HT-29 (cell line): ENCODE data around the gene TTYH3. TPM values are rescaled to one million over a fixed set of nuclear protein-coding genes. Genes with fewer than 3 reads are reported as not detected.
A peak's percentile ranks its signal among the peaks of the same experiment; 100 is the strongest.
"Not testable (repeated sequence)": the region's sequence is repeated elsewhere in the genome, so short reads cannot be mapped to it uniquely, and the experiment has no call there.

Experiments
- DNase-seq: peaks from one replicate; pipeline ENCODE4 v3.0.0-alpha.2; 2015; ENCODE audit warnings: low spot score
- total RNA-seq: library from RNA; depleted of rRNA; stranded (reverse); fragments of >200 nt; shearing (Covaris generic); gene quantifications from 2 replicates; pipeline ENCODE4 v1.2.3, GENCODE V29; 2014

The TTYH3 gene
- total RNA-seq, 1 experiment from 2014 or later: 37.1 TPM

DNA sequence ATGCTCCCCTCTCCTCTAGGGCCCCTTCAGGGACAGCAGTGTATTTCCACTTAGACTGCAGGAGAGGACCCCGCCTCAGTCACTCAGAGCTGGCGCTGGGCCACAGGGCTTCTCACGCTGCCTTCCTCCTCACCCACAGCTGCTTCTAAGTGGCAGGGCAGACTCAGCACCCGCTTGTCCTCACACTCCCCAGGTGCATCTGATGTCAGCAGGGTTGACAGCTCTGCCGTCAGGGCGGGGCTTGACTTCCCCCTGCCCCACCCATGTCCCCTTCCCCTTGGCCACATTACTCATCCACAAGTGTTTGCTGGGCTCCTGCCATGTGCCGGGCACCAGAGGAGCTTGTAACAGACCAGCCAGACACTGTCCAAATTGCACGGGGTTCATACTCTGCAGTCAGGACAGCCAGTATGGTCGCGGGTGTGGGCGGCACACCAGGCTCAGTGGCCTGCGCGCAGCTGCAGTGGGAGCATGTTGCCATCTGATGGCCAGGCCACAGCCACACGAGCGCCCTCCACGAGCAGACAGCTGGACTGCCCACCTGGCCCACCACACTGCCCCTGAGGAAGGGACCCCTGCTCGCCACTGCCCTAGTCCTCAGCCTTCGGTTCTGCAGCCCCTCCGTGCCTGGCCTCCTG lies 29.3 kb upstream of the TTYH3 start:
- no peak for DNase-seq

- DNase-seq: no peak
Measured at GRCh38 chr7:2603044-2603965, 28.5 kb upstream of the TTYH3 start.

DNA sequence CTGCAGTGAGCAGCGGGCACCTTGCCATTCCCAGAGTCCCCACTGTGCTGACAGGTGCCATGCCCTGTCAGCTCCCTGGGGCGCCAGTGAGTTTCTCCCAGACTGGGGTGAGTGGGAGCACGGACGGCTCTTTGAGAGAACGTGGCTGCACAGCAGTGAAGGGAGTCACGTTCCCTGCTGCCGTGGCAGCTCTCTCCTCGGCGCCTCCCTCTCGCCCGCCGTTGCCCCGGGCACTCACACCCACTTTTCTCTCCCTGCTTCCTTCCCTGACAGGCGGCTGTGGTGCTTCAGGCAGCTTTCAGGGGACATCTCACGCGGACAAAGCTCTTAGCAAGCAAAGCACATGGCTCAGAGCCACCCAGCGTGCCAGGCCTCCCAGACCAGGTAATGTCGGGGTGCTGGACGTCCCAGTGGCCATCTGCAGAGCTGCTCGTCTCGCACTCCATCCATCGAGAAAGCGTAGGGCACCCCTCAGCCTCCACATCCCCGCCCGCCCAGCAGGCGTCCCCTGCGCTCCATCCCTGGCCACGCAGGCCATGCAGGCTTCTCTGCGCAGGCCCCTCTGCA lies 27.1 kb upstream of the TTYH3 start:
- DNase-seq: no peak

DNA sequence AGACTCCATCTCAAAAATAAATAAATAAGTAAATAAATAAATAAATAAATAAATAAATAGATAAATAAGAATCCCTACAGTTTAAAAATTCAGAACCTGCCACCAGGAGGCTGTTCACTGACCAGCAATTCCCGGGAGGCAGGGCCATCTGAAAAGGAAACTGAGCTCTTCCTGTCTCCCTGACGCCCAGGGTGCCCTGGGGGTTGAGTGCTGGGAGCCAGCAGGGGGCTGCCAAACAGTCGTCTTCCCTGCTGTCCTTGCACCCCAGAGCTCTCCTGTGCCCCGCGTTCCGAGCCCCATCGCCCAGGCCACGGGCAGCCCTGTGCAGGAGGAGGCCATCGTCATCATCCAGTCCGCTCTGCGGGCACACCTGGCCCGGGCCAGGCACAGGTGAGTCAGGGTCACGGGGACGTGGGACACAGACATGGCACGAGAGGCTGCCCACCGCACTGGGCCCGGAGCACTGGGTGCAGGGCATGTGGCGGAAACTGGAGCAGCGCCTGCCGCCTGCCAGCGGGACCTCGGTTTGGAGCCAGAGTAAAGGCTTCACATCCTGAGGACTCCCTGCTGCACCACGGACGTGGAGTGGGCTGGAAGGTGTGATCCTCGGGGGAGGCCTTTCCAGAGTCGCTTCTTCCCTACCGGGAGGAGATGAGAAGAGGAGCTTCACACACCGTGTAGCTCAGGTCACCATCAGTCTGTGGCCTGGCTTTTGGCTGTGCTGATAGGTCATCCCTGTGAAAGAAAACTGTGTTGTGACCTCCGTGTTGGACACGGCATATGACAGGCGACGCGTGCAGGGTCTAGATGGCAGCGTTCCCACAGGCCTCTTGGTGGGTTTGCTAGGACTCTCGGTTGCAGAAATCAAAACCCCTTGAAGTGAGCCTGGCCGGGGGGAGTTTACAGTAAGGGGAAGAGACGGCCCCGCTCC lies 25.9 kb upstream of the TTYH3 start:
- DNase-seq: no peak

DNA sequence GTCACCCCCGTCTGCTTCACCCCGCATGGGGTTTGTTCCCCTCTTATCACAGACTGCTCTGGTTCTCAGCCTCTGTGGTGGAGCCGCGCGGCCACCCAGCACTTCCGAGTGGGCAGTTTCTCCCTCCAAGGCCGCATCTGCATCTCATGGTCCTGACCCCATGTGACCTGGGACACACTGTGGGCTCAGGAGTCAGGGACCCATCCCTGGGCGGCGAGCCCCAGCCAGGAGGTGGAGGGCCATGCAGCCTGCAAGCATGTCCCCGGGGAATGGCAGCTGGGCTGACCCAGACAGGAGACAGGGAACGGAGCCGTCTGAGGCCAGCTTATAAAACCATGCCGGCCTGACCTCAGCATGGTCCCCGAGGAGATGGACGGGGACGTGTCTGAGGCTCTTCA lies 25.2 kb upstream of the TTYH3 start:
- DNase-seq: no peak

DNA sequence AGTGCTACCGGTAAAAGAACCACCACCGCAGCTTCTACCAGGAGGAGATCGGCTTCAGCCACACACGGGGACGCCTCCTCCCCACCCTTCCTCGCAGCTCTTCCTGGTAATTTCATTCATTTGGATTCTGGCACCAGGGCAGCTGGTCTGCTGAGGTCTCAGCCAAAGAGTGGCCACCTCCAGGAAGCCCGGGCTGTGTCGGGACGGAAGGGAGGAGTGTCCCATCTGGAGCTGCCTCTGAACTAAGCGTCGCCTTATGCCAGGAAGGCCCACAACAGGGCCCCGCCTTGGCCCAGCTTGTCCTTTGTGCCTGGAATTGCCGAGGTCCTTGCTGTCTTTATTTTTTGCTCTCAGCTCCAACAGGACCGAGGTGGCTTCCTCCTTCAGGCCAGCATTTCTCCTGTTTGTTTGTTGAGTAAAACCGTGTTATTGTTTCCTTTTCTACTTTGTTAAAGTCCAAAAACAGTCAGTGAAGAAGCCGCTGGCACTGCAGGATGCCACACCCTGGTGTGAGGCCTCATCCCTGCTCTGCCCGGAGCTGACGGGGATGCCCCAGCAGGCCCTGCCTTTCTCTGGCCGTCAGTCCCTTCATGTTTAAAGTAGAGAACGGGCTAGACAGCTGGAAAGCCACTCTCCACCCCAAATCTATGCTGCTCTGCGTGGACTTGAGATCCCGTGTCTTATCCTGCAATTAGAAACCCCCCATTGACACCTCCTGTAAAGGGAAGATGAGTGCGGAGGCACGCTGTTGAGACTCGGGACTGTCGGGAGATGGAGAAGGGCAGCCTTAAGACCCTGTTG lies 24.5 kb upstream of the TTYH3 start:
- peak; percentile 81 for DNase-seq

DNA sequence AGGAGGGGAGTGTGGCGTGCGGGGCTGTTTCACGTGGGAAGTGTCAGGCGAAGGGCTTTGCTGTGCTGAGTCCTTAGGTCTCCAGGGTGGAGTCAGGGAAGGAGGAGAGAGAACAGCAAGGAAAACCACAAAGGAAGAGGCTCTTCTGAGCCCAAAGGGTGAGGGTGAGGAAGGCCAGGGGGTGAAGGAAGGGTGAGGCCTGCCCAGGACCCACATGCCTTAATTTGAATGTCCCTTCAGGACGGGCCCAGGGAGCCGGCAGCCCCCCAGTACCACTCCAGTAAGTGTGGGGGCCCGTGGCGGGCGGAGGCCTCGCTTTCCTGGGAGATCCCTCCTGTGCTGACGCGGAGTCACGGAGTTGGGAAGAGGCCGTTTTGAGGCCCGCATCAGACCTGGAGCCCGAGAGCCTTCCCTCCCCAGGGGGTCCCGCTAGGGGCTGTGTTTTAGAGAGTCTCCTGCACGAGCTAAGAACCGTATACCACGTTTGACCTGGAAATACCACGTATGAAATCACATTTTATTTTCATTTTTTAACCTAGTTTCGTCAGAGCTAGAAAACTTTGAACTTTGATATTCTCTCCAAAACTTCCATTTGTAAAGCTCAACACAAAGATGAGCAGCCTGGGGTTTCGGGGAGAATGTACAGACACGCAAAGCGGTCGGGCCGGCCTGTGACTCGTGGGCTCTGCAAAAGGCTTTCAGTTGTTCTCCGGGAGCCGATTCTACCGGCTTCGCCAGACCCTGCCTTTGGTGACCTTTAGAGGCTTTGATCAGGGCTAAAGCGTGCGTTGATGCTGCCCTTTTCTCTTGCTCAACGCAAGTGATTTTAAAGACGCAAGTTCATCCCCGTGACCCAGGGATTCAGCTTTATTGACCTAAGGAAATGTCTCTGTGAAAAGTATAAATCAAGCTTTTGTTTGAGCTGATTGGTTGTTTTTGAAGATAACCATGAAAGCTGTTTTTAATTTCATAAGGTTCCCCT lies 23.6 kb upstream of the TTYH3 start:
- no peak for DNase-seq

GRCh38 chr7:2608921-2609411 lies 22.8 kb upstream of the TTYH3 start:
- DNase-seq: no peak

DNA sequence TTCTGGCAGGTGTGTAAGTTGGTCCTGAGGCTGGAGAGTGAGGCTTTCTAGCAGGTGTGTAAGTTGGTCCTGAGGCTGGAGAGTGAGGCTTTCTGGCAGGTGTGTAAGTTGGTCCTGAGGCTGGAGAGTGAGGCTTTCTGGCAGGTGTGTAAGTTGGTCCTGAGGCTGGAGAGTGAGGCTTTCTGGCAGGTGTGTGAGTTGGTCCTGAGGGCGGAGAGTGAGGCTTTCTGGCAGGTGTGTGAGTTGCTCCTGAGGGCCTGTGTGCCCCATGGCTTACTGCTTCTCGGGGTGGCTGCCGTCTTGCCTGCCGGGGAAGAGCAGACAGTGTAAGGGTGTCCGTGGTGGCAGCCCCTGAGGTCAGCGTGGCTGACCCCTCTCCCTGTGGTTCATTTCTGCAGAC lies 22.1 kb upstream of the TTYH3 start:
- DNase-seq: not testable (repeated sequence)

GRCh38 chr7:2610466-2610865 lies 21.3 kb upstream of the TTYH3 start:
- DNase-seq: no peak

GRCh38 chr7:2610898-2611297 lies 20.9 kb upstream of the TTYH3 start:
- no peak for DNase-seq

DNA sequence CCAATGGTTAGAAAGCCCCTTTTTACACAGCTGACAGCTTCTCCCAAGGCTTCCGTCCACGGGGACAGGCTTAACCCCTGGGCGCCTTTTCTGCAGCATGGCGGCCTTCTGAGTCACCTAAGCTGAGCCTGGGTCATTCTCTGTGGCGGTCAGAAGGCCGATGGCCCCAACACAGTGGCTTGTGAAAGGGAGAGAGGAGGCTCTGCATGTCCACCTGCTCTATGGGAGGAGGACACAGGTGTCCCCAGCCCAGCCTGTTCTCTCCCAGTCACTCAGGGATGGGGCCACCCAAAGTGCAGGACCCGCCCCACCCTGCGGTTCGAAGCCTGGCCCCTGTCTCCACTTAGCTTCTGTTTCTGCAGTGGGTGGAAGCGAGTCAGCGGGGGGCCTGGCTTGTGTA lies 20.4 kb upstream of the TTYH3 start:
- DNase-seq: no peak

DNA sequence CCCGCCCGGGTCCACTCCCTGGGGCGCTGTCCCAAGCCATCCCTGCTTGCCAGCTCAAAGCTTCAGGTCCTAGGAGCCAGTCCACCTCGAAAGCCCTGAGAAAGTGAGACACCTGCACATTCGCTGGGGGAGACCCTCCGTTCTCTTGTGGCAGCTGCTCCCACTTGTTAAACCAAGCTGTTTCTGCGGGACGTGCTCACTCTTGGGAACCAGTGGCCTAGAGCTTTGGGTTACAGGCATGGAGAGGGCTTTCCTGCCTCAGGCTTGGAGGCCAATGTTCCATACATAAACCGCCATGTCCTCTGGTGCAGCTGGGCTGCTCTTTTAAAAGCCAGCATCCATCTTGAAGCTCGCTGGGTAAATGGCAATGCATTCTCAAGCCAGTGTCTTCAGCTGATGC lies 19.9 kb upstream of the TTYH3 start:
- no peak for DNase-seq

DNA sequence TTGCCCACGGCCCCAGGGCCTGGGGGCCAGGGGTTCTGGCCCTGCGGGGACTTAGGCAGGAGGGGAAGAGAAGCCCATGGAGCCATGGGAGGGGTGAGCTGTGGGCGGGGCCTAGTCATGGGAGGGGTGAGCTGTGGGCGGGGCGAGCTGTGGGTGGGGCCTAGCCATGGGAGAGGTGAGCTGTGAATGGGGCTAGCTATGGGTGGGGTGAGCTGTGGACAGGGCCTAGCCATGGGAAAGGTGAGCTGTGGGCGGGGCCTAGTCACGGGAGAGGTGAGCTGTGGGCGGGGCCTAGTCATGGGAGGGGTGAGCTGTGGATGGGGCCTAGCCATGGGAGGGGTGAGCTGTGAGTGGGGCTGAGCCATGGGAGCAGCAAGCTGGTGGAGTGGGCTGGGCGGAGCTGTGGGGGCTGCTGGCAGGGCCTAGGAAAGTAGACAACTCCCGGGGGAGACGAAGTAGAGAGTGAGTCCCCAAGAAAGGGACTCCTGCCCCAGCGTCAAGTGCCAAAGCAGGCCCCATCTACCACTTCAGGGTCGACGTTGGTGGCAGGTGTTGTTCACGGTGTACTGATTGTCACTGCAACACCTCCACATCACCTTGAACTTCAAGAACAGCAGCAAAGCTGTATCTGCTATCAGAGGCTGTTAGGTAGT lies 19.2 kb upstream of the TTYH3 start:
- DNase-seq: no peak

DNA sequence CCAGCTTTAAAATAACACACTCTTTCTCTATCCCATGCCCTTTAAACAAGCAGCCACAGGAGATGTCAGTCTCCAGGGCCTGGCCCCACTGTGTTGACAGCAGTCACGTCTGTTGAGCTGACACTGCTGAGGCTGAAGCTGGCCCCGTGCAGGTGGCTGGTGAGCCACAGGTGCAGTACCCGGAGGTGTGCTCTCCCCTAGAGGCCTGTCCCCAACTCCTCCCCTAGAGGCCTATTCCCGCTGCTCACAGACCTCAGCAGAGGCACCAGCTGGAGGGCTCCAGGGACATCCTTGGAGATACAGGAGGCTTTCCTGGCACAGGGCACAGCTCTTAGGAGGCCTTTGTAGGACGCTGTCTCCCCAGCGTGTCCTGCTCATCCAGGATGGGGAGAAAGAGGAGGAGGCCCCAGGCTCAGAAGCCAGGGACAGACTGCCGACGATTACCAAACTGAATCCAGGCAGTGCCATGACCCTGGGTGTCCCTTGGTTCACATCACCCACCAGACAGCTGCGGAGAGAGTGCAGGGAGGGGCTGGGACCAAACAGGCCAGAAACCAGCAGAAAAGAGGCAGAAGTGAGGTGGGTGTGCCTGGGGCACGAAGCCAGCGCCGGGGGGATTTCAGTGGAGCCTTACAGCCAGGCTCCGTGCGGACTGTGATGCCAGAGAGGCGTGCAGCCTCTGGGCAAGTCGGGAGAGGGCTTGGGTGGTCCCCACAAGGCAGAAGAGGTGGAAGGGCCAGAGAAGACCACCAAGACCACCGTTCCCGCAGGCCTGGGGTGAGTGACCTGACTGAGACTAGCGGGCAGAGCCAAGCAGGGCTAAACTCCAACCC lies 18.5 kb upstream of the TTYH3 start:
- DNase-seq: no peak

DNA sequence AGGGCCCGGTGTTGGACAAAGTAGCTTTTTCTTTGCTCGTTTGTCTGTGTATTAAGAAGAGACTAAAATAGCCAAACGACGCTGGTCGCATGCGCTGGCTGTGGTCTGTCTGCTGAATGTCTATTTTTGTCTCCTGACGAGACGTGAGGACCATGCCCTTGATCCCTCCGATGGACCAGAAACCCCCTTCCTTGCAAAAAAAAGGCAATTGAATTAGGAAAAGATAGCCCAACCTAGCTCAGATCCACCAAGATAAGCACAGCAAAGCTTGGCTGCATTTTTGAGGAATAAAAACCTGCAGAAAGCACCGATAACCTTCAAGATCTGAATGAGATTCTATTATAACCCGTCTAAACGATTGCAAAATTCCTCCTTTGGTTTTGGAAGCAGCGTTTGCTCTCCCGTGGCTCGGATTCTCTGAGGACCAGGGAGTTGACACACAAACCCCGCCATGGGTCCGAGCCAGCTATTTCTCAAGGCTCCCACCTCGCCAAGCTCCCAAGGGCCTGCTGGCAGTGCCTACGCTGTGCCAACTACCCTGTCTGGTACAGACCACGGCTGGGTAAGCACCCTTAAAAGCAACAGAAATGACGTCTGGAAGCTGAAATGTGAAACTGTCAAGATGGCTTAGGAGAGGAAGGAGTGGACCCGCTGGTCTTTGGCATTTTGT lies 17.7 kb upstream of the TTYH3 start:
- no peak for DNase-seq

GRCh38 chr7:2614631-2615330 lies 17.0 kb upstream of the TTYH3 start:
- no peak for DNase-seq
